Smooth muscle cell (in vitro differentiated cells): ENCODE results near the gene TMEM9. TPM values are rescaled to one million over a fixed set of nuclear protein-coding genes. Genes with fewer than 3 reads are reported as not detected.

Experiments used
- DNase-seq: peaks from one replicate; lab custom pipeline; 2025; ENCODE audit not compliant: unreplicated experiment; lab: John Stamatoyannopoulos, UW
- H2AFZ ChIP-seq: fragments of 200-600 bp; sonication (generic); 2 replicates; pipeline ENCODE4 v1.6.0; 2016; ENCODE audit warnings: antibody characterized with exemption, low read depth, mild to moderate bottlenecking
- H3F3A ChIP-seq: fragments of 200-600 bp; sonication (generic); 2 replicates; pipeline ENCODE4 v1.6.0; 2017; ENCODE audit warnings: antibody characterized with exemption, low read depth
- H3K27ac ChIP-seq: fragments of 200-600 bp; sonication (generic); 2 replicates; pipeline ENCODE4 v1.5.1; 2016; ENCODE audit warnings: low read depth, mild to moderate bottlenecking
- H3K27me3 ChIP-seq: fragments of 200-600 bp; sonication (generic); 2 replicates; pipeline ENCODE4 v1.6.1; 2016; ENCODE audit warnings: low read depth, mild to moderate bottlenecking
- H3K36me3 ChIP-seq: fragments of 200-600 bp; sonication (generic); 2 replicates; pipeline ENCODE4 v1.5.1; 2016; ENCODE audit warnings: low read depth
- H3K4me1 ChIP-seq: fragments of 200-600 bp; sonication (generic); 2 replicates; pipeline ENCODE4 v1.5.1; 2016; ENCODE audit warnings: low read depth
- H3K4me2 ChIP-seq: fragments of 200-600 bp; sonication (generic); 2 replicates; pipeline ENCODE4 v1.6.0; 2016; ENCODE audit warnings: mild to moderate bottlenecking
- H3K4me3 ChIP-seq: fragments of 200-600 bp; sonication (generic); 2 replicates; pipeline ENCODE4 v1.5.1; 2016; ENCODE audit warnings: mild to moderate bottlenecking
- H3K79me2 ChIP-seq: fragments of 200-600 bp; sonication (generic); 2 replicates; pipeline ENCODE4 v1.6.0; 2016; ENCODE audit warnings: low read depth, mild to moderate bottlenecking
- H3K9ac ChIP-seq: fragments of 200-600 bp; sonication (generic); 2 replicates; pipeline ENCODE4 v1.6.0; 2016; ENCODE audit warnings: low read depth
- H3K9me3 ChIP-seq: fragments of 200-600 bp; sonication (generic); replicated peaks from 2 replicates; pipeline ENCODE4 v1.5.1; 2016; ENCODE audit warnings: low read depth
- H4K20me1 ChIP-seq: fragments of 200-600 bp; sonication (generic); 2 replicates; pipeline ENCODE4 v1.6.0; 2016; ENCODE audit warnings: low read depth
- CTCF ChIP-seq: fragments of 200-600 bp; sonication (generic); IDR thresholded peaks from 2 replicates; pipeline ENCODE4 v1.5.1; 2017; ENCODE audit warnings: borderline replicate concordance, mild to moderate bottlenecking, antibody characterized with exemption; ENCODE audit not compliant: insufficient read depth, poor library complexity, severe bottlenecking
- WGBS: methylation state at CpG from one replicate; pipeline ENCODE4 v1.1.7; 2016; ENCODE audit warnings: low lambda C conversion rate; 5-methylcytosine and 5-hydroxymethylcytosine counted together
- polyA plus RNA-seq: library from polyadenylated mRNA; unstranded; fragments of >200 nt; fragmentation: Nextera tagmentation; extraction: Ambion mirVana; gene quantifications from 2 replicates; pipeline ENCODE4 v1.2.1, GENCODE V29; 2016
- total RNA-seq: library from RNA; depleted of rRNA; stranded (reverse); fragments of >200 nt; gene quantifications from 2 replicates; pipeline ENCODE4 v1.2.3, GENCODE V29; 2014

Gene TMEM9
- total and polyA plus RNA-seq, 2 experiments from 2014 or later = 153 to 211 TPM

- no peak for DNase-seq
- no peaks in the 10 kb centered on the region for H3K36me3 ChIP-seq
- H3K27me3 ChIP-seq = peaks cover 15% of the 10 kb centered on the region
- H3K79me2 ChIP-seq = no peaks in the 10 kb centered on the region
- no peaks in the 10 kb centered on the region for H3K9me3 ChIP-seq
- no peak overlapping the region for H2AFZ ChIP-seq
- peaks cover 5% of the 10 kb centered on the region for H3K4me1 ChIP-seq
- no peak overlapping the region for H3K27ac ChIP-seq
- no peak for TF ChIP-seq CTCF
- 87% methylated on average over 1 of the region's 1 CpG for WGBS
- H3K9ac ChIP-seq = no peak overlapping the region
- H3F3A ChIP-seq = peaks cover 8% of the 10 kb centered on the region
- no peak overlapping the region for H3K4me2 ChIP-seq
- no peaks in the 10 kb centered on the region for H4K20me1 ChIP-seq
- no peak overlapping the region for H3K4me3 ChIP-seq
Observed at GRCh38 chr1:201181323-201181722, 27.0 kb upstream of the TMEM9 start.

- 96% methylated on average over 6 of the region's 6 CpGs for WGBS
- H2AFZ ChIP-seq = no peak overlapping the region
- no peaks in the 10 kb centered on the region for H4K20me1 ChIP-seq
- no peak overlapping the region for H3K4me2 ChIP-seq
- H3K9ac ChIP-seq = no peak overlapping the region
- peaks cover 15% of the 10 kb centered on the region for H3K27me3 ChIP-seq
- no peaks in the 10 kb centered on the region for H3K79me2 ChIP-seq
- no peak for DNase-seq
- H3K4me1 ChIP-seq = peaks cover 5% of the 10 kb centered on the region
- H3K9me3 ChIP-seq = no peaks in the 10 kb centered on the region
- no peak for TF ChIP-seq CTCF
- H3K36me3 ChIP-seq = no peaks in the 10 kb centered on the region
- peaks cover 8% of the 10 kb centered on the region for H3F3A ChIP-seq
- no peak overlapping the region for H3K4me3 ChIP-seq
- H3K27ac ChIP-seq = no peak overlapping the region
Observed at GRCh38 chr1:201180901-201181300, 26.6 kb upstream of the TMEM9 start.

GRCh38 chr1:201180141-201180540 lies 25.9 kb upstream of the TMEM9 start:
- Histone ChIP-seq H3K9me3 (no peaks in the 10 kb centered on the region), H3K27ac (no peak overlapping the region), H3K79me2 (no peaks in the 10 kb centered on the region), H3K27me3 (peaks cover 15% of the 10 kb centered on the region), H3K4me2 (no peak overlapping the region), H4K20me1 (no peaks in the 10 kb centered on the region), H3F3A (peaks cover 1% of the 10 kb centered on the region), H3K9ac (no peak overlapping the region), H2AFZ (no peak overlapping the region), H3K4me3 (no peak overlapping the region), H3K4me1 (peaks cover 5% of the 10 kb centered on the region), H3K36me3 (no peaks in the 10 kb centered on the region)
- TF ChIP-seq CTCF = no peak
- 32% methylated on average over 1 of the region's 1 CpG for WGBS
- DNase-seq = no peak

GRCh38 chr1:201178718-201179117 lies 24.4 kb upstream of the TMEM9 start:
- peaks cover 15% of the 10 kb centered on the region for H3K27me3 ChIP-seq
- H2AFZ ChIP-seq = no peak overlapping the region
- H3K27ac ChIP-seq = no peak overlapping the region
- H3F3A ChIP-seq = no peaks in the 10 kb centered on the region
- H3K9me3 ChIP-seq = no peaks in the 10 kb centered on the region
- H4K20me1 ChIP-seq = no peaks in the 10 kb centered on the region
- H3K36me3 ChIP-seq = no peaks in the 10 kb centered on the region
- no peak overlapping the region for H3K4me3 ChIP-seq
- H3K4me2 ChIP-seq = no peak overlapping the region
- H3K4me1 ChIP-seq = no peaks in the 10 kb centered on the region
- no peak overlapping the region for H3K9ac ChIP-seq
- H3K79me2 ChIP-seq = no peaks in the 10 kb centered on the region
- DNase-seq = no peak
- no peak for TF ChIP-seq CTCF
- WGBS = 77% methylated on average over 3 of the region's 3 CpGs
